ENCODE data around the gene TMEM143. TPM values are rescaled to one million over a fixed set of nuclear protein-coding genes. Genes with fewer than 3 reads are reported as not detected.

Gene TMEM143
- total RNA-seq, 1 donor from 2014 or later: 10.2 TPM

DNA sequence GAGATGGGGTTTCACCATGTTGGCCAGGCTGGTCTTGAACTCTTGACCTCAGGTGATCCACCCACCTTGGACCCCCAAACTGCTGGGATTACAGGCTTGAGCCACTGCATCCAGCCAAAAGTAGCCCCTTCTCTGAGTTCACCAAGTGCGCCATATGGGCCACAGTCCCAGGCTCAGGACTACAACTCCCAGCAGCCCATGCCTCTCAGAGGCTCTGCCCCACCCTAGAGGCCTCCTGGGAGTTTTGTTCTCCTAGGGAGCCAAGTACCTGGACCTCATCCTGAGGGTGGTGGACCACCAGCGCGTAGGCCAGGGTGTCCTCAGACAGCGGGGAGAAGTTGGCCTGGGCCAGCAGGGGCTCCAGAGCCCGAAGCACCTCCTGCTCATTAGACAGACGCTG, 18.8 kb downstream of the TMEM143 start:
- POLR2A ChIA-PET: no interaction called here
- CTCF ChIA-PET: no interaction called here
- intact Hi-C loops (cut with micrococcal nuclease): no loop called here
- H3K27ac Mint-ChIP-seq: no peak overlapping the region
- no peak for TF ChIP-seq CTCF (IDR thresholded peaks at IDR 0.05)
- H3K27me3 Mint-ChIP-seq: no peaks in the 10 kb centered on the region
- no peaks in the 10 kb centered on the region for H3K9me3 Mint-ChIP-seq
- no peak for DNase-seq
- H3K36me3 Mint-ChIP-seq (ENCODE audit: low read depth): peaks cover 10% of the 10 kb centered on the region
- H3K4me1 Mint-ChIP-seq: no peaks in the 10 kb centered on the region
- no peak for ATAC-seq (ENCODE audit: low read depth)
- H3K4me3 Mint-ChIP-seq: no peak overlapping the region

DNA sequence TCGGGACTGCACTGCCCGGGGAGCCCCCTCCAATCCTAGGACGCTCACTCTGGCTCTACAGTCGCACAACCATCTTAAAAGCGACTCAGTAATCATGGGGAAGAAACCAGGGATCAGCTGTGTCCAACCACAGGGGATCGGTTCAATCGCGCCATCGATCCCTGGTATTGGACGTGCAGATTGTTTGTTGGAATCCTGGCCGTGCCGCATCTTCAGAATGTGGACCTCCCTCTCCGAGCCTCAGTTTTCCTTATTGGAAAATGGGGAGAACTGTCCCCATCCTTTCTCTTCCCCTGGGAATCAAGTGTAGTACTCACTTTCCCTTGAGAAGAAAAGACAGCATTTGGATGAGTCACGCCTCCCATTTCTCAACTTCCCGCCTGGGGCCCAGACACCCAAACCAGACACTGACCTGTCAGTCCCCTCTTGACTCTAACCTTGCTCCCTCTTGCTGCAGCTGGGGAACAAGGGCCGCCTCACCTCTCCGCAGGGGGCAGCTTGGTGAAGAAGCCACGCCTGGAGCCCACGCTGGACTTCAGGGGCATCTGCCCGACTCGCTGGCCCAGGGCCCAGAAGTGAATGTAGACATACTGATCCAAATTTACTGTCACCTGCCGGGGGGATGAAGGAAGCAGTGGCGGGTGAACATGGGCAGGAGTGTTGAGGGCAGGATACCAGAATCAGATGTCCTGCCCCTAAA, 20.7 kb downstream of the TMEM143 start:
- intact Hi-C loops (cut with micrococcal nuclease): no loop called here
- ATAC-seq (ENCODE audit: low read depth): no peak
- Mint-ChIP-seq H3K27ac (no peak overlapping the region), H3K4me3 (no peak overlapping the region), H3K9me3 (no peaks in the 10 kb centered on the region), H3K27me3 (no peaks in the 10 kb centered on the region), H3K4me1 (no peaks in the 10 kb centered on the region), H3K36me3 (ENCODE audit: low read depth) (peaks cover 6% of the 10 kb centered on the region)
- ChIA-PET CTCF (interaction anchor here (1.3 kb wide), 1 partner anchor 241 kb away, joined by 3 read pairs; no protein-coding TSS in a partner anchor), POLR2A (no interaction called here)
- no peak for DNase-seq
- TF ChIP-seq CTCF (IDR thresholded peaks at IDR 0.05): no peak

DNA sequence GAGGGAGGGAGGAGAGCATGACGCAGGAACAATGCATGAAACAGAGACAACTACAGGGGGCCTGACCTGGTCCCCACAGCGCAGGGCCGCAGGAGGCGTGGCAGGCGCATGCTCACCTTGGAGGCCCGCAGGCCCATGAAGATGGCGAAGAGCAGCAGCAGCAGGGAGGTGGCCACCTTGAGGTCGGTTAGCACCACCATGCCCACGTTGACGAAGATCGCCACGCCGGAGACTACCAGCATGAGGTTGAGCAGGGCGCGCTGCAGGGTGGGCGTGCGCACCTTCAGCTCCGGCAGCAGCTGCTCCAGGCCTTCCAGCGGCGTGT, 21.4 kb downstream of the TMEM143 start:
- Mint-ChIP-seq H3K36me3 (ENCODE audit: low read depth) (peaks cover 6% of the 10 kb centered on the region), H3K27me3 (no peaks in the 10 kb centered on the region), H3K4me1 (no peaks in the 10 kb centered on the region), H3K4me3 (no peak overlapping the region), H3K27ac (no peak overlapping the region), H3K9me3 (no peaks in the 10 kb centered on the region)
- ChIA-PET POLR2A (no interaction called here), CTCF (no interaction called here)
- intact Hi-C loops (cut with micrococcal nuclease): no loop called here
- ATAC-seq (ENCODE audit: low read depth) (no peak), DNase-seq (no peak)
- TF ChIP-seq CTCF (IDR thresholded peaks at IDR 0.05): no peak

DNA sequence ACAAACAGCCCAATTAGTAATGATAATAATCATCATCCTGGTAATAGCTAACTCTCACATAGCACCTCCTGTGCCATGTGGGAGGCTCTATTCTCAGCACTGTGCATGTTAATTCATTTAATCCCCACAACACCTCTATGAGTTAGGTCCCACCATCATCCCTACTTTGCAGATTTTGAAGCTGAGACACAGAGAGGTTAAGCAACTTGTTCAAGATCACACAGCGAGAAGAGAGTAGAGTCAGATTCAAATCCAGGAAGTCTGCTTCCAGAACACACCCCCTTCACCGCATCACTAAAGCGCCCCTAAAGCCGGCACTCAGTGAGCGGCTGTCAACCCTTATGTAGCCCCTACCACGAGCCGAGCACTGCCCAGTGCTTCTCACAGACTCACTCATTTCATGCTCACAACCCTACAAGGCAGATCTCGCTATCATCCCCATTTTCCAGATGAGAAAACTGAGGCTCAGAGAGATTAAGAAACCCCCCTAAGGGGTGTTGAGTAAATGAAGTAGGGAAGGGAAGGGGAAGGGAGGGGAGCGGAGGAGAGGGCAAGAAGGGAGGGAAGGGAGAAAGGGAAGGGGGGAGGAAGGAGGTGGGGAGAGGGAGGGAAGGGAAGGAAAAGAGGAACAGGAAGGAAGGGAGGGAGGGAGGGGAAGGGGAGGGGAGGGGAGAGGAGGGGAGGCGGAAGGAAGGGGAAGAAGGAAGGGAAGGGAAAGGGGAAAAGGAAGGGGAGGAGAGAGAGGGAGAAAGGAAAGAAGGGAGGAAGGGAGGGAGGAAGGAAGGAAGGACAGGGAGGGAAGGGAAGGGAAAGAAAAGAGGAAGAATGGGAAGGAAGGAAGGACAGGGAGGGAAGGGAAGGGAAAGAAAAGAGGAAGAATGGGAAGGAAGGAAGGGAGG, 22.0 kb downstream of the TMEM143 start:
- no peak overlapping the region for H3K4me3 Mint-ChIP-seq
- CTCF ChIA-PET: interaction anchor here (1.0 kb wide), 1 partner anchor 242 kb away, joined by 4 read pairs; no protein-coding TSS in a partner anchor
- POLR2A ChIA-PET: no interaction called here
- no peaks in the 10 kb centered on the region for H3K4me1 Mint-ChIP-seq
- H3K27ac Mint-ChIP-seq: no peak overlapping the region
- no peaks in the 10 kb centered on the region for H3K9me3 Mint-ChIP-seq
- no peak for DNase-seq
- intact Hi-C loops (cut with micrococcal nuclease): no loop called here
- no peaks in the 10 kb centered on the region for H3K27me3 Mint-ChIP-seq
- ATAC-seq (ENCODE audit: low read depth): no peak
- H3K36me3 Mint-ChIP-seq (ENCODE audit: low read depth): peaks cover 6% of the 10 kb centered on the region
- no peak for TF ChIP-seq CTCF (IDR thresholded peaks at IDR 0.05)

GRCh38 chr19:48340995-48341394, 22.7 kb downstream of the TMEM143 start:
- ATAC-seq (ENCODE audit: low read depth) (no peak), DNase-seq (no peak)
- H3K4me1 Mint-ChIP-seq: no peaks in the 10 kb centered on the region
- peaks cover 6% of the 10 kb centered on the region for H3K36me3 Mint-ChIP-seq (ENCODE audit: low read depth)
- no peak for TF ChIP-seq CTCF (IDR thresholded peaks at IDR 0.05)
- H3K27me3 Mint-ChIP-seq: no peaks in the 10 kb centered on the region
- intact Hi-C loops (cut with micrococcal nuclease): no loop called here
- ChIA-PET POLR2A (interaction anchor here (1.0 kb wide), 1 partner anchor 24 kb away, joined by 3 read pairs; the partner anchor contains the start of gene SYNGR4), CTCF (interaction anchor here (1.0 kb wide), 1 partner anchor 243 kb away, joined by 4 read pairs; no protein-coding TSS in a partner anchor)
- no peaks in the 10 kb centered on the region for H3K9me3 Mint-ChIP-seq
- no peak overlapping the region for H3K27ac Mint-ChIP-seq
- no peak overlapping the region for H3K4me3 Mint-ChIP-seq

Measured in activated B cell treated with CpG ODN at 0.5 μM for 24 hours (primary cell).